Measurements from ENCODE around the gene DPP7.
A peak's percentile ranks its signal among the peaks of the same experiment; 100 is the strongest.

The DPP7 gene

GRCh38 chr9:137086531-137087408, 27.8 kb downstream of the DPP7 start, which contains the start of gene MAN1B1:
Gene MAN1B1 (plus strand): TSS chr9:137086985. CDS start chr9:137087000, 15 bp downstream.
- peak; percentile 99 to 100 for DNase-seq

- DNase-seq, result peak; percentile 37 to 39
Observed at GRCh38 chr9:137085920-137086530, 28.5 kb downstream of the DPP7 start.

GRCh38 chr9:137084526-137084925, 30.0 kb downstream of the DPP7 start:
- DNase-seq, result no peak

- DNase-seq, result no peak
Observed at GRCh38 chr9:137083394-137084004, 31.0 kb downstream of the DPP7 start.

GRCh38 chr9:137082925-137083290, 31.6 kb downstream of the DPP7 start:
- no peak for DNase-seq

GRCh38 chr9:137082222-137082924, 32.2 kb downstream of the DPP7 start:
- no peak for DNase-seq

GRCh38 chr9:137080260-137081122, 34.0 kb downstream of the DPP7 start:
- no peak for DNase-seq

- DNase-seq, result no peak
Observed at GRCh38 chr9:137079401-137079787, 35.1 kb downstream of the DPP7 start.

GRCh38 chr9:137078701-137079400, 35.7 kb downstream of the DPP7 start:
- DNase-seq, result no peak

GRCh38 chr9:137077758-137078693, 36.5 kb downstream of the DPP7 start:
- DNase-seq, result peak; percentile 45 to 53

GRCh38 chr9:137077010-137077747, 37.4 kb downstream of the DPP7 start, which contains the start of gene UAP1L1:
Gene UAP1L1 (plus strand): TSS chr9:137077517. CDS start chr9:137077533, 16 bp downstream.
- peak; percentile 66 to 69 for DNase-seq

GRCh38 chr9:137076636-137077009, 37.9 kb downstream of the DPP7 start:
- DNase-seq, result no peak

- no peak for DNase-seq
Observed at GRCh38 chr9:137075275-137075775, 39.2 kb downstream of the DPP7 start.

- DNase-seq, result no peak
Observed at GRCh38 chr9:137074657-137075274, 39.8 kb downstream of the DPP7 start.

GRCh38 chr9:137073992-137074399, 40.5 kb downstream of the DPP7 start:
- no peak for DNase-seq

- DNase-seq, result no peak
Observed at GRCh38 chr9:137071282-137071681, 43.3 kb downstream of the DPP7 start.

GRCh38 chr9:137070906-137071275, 43.6 kb downstream of the DPP7 start:
- no peak for DNase-seq

- DNase-seq, result peak; percentile 87 to 88
Observed at GRCh38 chr9:137070201-137070905, 44.2 kb downstream of the DPP7 start, which contains the start of gene SAPCD2. Gene SAPCD2 (minus strand): TSS chr9:137070557. CDS start chr9:137070460, 97 bp downstream.
